ENCODE measurements around the gene JAM3. TPM values are rescaled to one million over a fixed set of nuclear protein-coding genes. Genes with fewer than 3 reads are reported as not detected.
A peak's percentile ranks its signal among the peaks of the same experiment; 100 is the strongest.

Gene JAM3
- total RNA-seq, 3 donors from 2014 or later: 25.0 to 34.5 (median 33.8) TPM

- Histone ChIP-seq H3K27me3 (no peaks in the 10 kb centered on the region), H3K36me3 (no peaks in the 10 kb centered on the region), H3K4me3 (no peak overlapping the region), H3K27ac (peak overlapping the region; percentile 69 to 85), H3K4me1 (no peaks in the 10 kb centered on the region), H3K9me3 (no peaks in the 10 kb centered on the region)
- no peak for DNase-seq (ENCODE audit: low spot score in 2 of 2)
- TF ChIP-seq POLR2A (IDR thresholded peaks at IDR 0.05) (no peak), POLR2AphosphoS5 (IDR thresholded peaks at IDR 0.05) (no peak)
- TF ChIP-seq, protein P1, sequence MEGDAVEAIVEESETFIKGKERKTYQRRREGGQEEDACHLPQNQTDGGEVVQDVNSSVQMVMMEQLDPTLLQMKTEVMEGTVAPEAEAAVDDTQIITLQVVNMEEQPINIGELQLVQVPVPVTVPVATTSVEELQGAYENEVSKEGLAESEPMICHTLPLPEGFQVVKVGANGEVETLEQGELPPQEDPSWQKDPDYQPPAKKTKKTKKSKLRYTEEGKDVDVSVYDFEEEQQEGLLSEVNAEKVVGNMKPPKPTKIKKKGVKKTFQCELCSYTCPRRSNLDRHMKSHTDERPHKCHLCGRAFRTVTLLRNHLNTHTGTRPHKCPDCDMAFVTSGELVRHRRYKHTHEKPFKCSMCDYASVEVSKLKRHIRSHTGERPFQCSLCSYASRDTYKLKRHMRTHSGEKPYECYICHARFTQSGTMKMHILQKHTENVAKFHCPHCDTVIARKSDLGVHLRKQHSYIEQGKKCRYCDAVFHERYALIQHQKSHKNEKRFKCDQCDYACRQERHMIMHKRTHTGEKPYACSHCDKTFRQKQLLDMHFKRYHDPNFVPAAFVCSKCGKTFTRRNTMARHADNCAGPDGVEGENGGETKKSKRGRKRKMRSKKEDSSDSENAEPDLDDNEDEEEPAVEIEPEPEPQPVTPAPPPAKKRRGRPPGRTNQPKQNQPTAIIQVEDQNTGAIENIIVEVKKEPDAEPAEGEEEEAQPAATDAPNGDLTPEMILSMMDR (IDR thresholded peaks at IDR 0.05): no peak
- intact Hi-C loops (cut with DNase I; ENCODE audit: low total_unique reads): no loop called here
Observed at GRCh38 chr11:134151083-134151747, 82.3 kb downstream of the JAM3 start.

DNA sequence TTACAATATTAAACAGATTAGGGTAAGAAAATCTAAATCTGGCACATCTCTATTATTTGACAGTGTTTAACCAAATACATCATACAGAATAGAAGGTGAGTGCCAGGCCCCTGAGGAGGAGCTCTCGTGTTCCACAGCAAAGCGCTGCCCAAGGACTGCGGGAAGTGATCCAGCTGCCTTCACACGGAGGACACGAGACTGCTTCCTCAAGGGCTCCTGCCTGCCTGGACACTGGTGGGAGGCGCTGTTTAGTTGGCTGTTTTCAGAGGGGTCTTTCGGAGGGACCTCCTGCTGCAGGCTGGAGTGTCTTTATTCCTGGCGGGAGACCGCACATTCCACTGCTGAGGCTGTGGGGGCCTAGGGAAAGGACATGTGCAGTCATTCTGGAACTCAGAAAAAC lies 83.8 kb downstream of the JAM3 start:
- Histone ChIP-seq H3K4me1 (no peaks in the 10 kb centered on the region), H3K4me3 (no peak overlapping the region), H3K36me3 (no peaks in the 10 kb centered on the region), H3K27me3 (no peaks in the 10 kb centered on the region), H3K9me3 (no peaks in the 10 kb centered on the region), H3K27ac (no peak overlapping the region)
- DNase-seq (ENCODE audit: low spot score in 2 of 2): no peak
- TF ChIP-seq POLR2AphosphoS5 (IDR thresholded peaks at IDR 0.05) (no peak), POLR2A (IDR thresholded peaks at IDR 0.05) (no peak)
- TF ChIP-seq, protein P1 (IDR thresholded peaks at IDR 0.05): no peak
- intact Hi-C loops (cut with DNase I; ENCODE audit: low total_unique reads): no loop called here

DNA sequence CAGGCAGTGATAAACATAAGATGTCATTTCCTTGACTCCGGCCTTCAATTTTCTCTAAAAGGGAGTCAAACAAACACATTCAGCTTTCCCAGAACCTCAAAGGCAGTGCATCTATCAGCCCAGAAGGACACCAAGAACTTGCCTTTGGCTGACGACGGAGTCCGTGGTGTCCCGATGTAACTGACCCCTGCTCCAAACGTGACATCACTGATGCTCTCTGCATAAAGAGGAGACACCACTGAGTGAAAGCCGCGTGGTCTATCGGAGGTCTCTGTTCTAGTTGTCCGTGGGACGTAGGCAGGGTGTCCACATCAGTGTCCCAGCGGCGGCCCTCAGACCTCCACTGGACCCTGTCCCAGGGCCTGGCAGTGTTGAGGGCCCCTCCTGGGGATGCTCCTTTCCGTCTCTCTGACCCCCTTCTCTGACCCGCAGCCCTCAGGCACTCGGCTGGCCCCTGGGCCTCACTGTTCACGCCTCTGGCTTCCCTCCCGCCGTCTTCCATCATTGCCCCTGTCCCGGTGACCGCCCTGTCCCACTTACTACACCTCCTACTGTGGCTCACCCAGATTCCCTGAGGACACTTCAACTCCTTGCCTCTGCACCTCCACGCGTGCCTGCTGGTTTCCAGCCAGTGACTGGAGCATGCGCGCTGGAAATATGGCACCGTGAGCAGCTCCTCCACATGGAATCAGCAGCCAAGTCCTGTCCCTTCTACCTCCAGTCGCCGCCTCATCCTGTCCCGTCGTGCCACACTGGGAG lies 84.5 kb downstream of the JAM3 start:
- no peak for DNase-seq (ENCODE audit: low spot score in 2 of 2)
- Histone ChIP-seq H3K27ac (no peak overlapping the region), H3K4me1 (no peaks in the 10 kb centered on the region), H3K36me3 (no peaks in the 10 kb centered on the region), H3K27me3 (no peaks in the 10 kb centered on the region), H3K4me3 (no peak overlapping the region), H3K9me3 (no peaks in the 10 kb centered on the region)
- intact Hi-C loops (cut with DNase I; ENCODE audit: low total_unique reads): no loop called here
- TF ChIP-seq, protein P1 (IDR thresholded peaks at IDR 0.05): no peak
- no peak for TF ChIP-seq POLR2A (IDR thresholded peaks at IDR 0.05)
- no peak for TF ChIP-seq POLR2AphosphoS5 (IDR thresholded peaks at IDR 0.05)

- TF ChIP-seq POLR2A (IDR thresholded peaks at IDR 0.05): no peak
- TF ChIP-seq, protein P1 (IDR thresholded peaks at IDR 0.05): no peak
- no peak for TF ChIP-seq POLR2AphosphoS5 (IDR thresholded peaks at IDR 0.05)
- H3K27me3 ChIP-seq: no peaks in the 10 kb centered on the region
- H3K27ac ChIP-seq: no peak overlapping the region
- intact Hi-C loops (cut with DNase I; ENCODE audit: low total_unique reads): no loop called here
- no peak for DNase-seq (ENCODE audit: low spot score in 2 of 2)
- no peaks in the 10 kb centered on the region for H3K36me3 ChIP-seq
- H3K4me1 ChIP-seq: no peaks in the 10 kb centered on the region
- no peak overlapping the region for H3K4me3 ChIP-seq
- no peaks in the 10 kb centered on the region for H3K9me3 ChIP-seq
Observed at GRCh38 chr11:134154441-134154840, 85.6 kb downstream of the JAM3 start.

DNA sequence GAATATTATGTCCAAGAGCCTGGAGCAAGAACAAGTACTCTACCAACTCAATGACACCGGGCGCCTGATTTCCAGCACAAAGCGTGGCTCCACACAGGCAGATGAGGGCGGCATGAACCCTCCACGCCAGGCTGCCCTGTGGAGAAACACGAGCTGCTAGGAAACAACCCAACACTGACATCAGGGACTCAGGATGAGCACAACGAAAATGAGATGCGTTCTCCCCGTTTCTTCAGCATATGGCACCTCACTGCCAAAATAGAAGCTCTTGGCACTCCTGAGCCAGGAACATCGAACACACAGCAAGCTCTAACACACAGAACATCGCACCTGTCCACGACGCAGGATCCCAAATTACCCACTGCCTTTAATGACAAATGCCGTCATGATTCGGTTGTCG lies 86.6 kb downstream of the JAM3 start:
- Histone ChIP-seq H3K36me3 (no peaks in the 10 kb centered on the region), H3K27me3 (no peaks in the 10 kb centered on the region), H3K27ac (no peak overlapping the region), H3K4me3 (no peak overlapping the region), H3K9me3 (no peaks in the 10 kb centered on the region), H3K4me1 (no peaks in the 10 kb centered on the region)
- DNase-seq (ENCODE audit: low spot score in 2 of 2): no peak
- TF ChIP-seq POLR2A (IDR thresholded peaks at IDR 0.05) (no peak), POLR2AphosphoS5 (IDR thresholded peaks at IDR 0.05) (no peak)
- TF ChIP-seq, protein P1 (IDR thresholded peaks at IDR 0.05): no peak
- intact Hi-C loops (cut with DNase I; ENCODE audit: low total_unique reads): no loop called here

Measured in breast epithelium (tissue), 4 donors.